Spleen (tissue), 7 donors: ENCODE data around the gene NUP214.

Source experiments
- CTCF ChIP-seq, 11 experiments: fragments of 200-600 bp in 7 of 11; fragments of 450-650 bp in 4 of 11; sonication (generic) in 4 of 11; IDR thresholded peaks in 8 of 11; conservative IDR thresholded peaks in 3 of 11; 1 replicate in 7 of 11; 2 replicates in 4 of 11; pipeline versions ENCODE4 v1.4.0 to v1.8.0; 2016 to 2021; ENCODE audit warnings: antibody characterized with exemption in 11 of 11, inconsistent platforms in 4 of 11, mild to moderate bottlenecking in 1 of 11
- POLR2A ChIP-seq, 3 donors: fragments of 450-650 bp; IDR thresholded peaks; one replicate each; pipeline ENCODE4 v1.5.1; 2017; ENCODE audit warnings: antibody characterized with exemption in 3 of 3, mild to moderate bottlenecking in 1 of 3
- POLR2AphosphoS5 ChIP-seq, 3 donors: sonication (generic); formaldehyde crosslinking; IDR thresholded peaks; one replicate each; pipeline ENCODE4 v1.5.1; 2017; ENCODE audit warnings: antibody characterized with exemption in 3 of 3
- donor health status: DM: no; HTN: no; CAD: no; lungs with moderate emphysema.
- donor health status: DM: no; HTN: no; CAD: no.
- donor health status: DM: no; HTN: no; CAD: no.

DNA sequence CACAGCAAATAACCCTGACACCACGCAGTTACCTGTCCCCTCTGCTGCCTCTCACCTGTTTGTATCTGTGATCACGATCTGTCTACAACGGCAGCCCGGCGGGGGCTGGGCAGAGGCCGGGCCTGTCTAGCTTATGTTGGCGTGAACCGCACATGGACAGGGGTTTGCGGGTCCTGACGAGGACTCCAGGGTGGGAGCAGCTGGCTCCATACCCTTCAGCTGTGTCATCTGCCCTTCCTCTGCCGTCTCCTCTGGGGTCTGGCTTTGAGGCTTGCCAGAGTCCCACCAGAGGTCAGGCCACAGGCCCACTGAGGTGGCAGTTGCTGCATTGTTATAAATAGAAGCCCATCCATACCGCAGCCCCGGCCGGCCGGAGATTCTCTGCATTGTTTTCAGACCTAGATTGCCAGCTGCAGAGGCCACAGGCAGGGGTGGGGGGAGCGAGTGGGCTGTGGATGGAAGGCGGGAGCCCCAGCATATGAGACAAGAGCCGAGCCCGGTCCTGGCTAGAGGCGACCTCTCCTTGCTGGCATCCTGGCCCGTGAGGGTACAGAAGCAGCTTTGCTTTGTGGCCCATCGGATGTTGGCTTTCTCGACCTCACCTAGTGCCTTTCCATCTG, 113.1 kb downstream of the NUP214 start:
- TF ChIP-seq CTCF (IDR thresholded peaks at IDR 0.05 in 8 of 11, conservative IDR thresholded peaks at IDR 0.05 in 3 of 11) (no peak), POLR2A (IDR thresholded peaks at IDR 0.05) (no peak), POLR2AphosphoS5 (IDR thresholded peaks at IDR 0.05) (peak in 2 of 3 donors; percentile 25 to 56)
